Forelimb muscle (tissue), 1 donor: ENCODE data around the gene DAND5. TPM values are rescaled to one million over a fixed set of nuclear protein-coding genes. Genes with fewer than 3 reads are reported as not detected.

Source experiments
- DNase-seq: peaks from one replicate; pipeline ENCODE4 v3.0.0-alpha.2; 2013; ENCODE audit warnings: low read depth
- polyA plus RNA-seq: library from polyadenylated mRNA; unstranded; fragments of 120-200 nt; gene quantifications from one replicate; pipeline ENCODE4 v1.2.1, GENCODE V29; 2013; ENCODE audit not compliant: insufficient read length

The DAND5 gene, protein sequence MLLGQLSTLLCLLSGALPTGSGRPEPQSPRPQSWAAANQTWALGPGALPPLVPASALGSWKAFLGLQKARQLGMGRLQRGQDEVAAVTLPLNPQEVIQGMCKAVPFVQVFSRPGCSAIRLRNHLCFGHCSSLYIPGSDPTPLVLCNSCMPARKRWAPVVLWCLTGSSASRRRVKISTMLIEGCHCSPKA
- polyA plus RNA-seq: 0.08 TPM

DNA sequence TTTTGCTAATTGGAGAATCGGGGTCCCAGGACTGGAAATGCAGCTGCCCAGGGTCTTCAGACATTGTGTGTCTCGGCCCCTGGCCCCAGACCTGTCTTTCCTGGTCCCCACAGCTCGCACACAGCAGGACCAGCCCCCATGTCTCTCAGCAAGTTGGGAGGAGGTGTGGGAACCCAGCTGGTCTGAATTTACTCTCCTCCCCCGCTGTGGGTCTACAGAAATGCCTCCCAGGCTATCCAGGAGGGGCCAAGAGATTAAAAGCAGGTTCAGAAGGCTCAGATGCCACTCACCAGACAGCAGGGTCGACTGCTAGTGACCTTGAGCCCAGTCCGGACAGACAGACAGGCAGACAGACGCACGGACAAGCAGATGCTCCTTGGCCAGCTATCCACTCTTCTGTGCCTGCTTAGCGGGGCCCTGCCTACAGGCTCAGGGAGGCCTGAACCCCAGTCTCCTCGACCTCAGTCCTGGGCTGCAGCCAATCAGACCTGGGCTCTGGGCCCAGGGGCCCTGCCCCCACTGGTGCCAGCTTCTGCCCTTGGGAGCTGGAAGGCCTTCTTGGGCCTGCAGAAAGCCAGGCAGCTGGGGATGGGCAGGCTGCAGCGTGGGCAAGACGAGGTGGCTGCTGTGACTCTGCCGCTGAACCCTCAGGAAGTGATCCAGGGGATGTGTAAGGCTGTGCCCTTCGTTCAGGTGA lies at the start of gene DAND5:
Gene DAND5 (plus strand): TSS at position 285 of the 697 bp plus-strand sequence. CDS start 85 bp downstream, at position 370.
- no peak for DNase-seq

DNA sequence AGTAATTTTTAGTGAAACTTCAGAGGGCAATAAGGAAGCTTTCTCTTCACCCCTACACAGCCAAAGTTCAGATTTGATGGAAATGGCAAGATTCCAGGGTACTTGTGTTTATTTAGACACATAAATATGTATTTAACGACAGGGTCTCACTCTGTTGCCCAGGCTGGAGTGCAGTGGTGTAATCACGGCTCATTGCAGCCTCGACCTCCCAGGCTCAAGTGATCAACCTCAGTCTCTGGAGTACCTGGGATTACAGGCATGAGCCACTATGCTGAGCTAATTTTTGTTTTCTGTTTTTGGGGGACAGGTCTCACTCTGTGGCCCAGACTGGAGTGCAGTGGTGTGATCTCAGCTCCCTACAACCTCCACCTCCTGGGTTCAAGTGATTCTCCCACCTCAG lies 48.3 kb upstream of the DAND5 start:
- DNase-seq: no peak

DNA sequence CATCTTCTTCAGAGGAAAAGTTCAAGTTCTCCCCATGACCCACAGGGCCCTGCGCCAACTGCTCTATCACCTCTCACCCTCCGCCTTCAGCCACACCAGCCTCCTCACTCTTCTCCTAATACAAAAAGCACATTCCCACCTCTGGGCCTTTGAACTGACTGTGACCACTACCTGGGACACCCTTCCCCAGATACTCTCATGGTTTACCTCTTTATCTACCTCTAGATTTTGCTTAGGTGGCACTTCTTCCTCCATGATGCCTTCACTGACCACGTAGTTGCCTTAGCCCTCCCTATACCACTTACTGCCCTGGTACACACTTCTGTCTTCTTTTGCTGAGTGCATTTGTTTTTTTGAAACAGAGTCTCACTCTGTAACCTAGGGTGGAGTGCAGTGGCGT lies 46.4 kb upstream of the DAND5 start:
- DNase-seq: no peak

DNA sequence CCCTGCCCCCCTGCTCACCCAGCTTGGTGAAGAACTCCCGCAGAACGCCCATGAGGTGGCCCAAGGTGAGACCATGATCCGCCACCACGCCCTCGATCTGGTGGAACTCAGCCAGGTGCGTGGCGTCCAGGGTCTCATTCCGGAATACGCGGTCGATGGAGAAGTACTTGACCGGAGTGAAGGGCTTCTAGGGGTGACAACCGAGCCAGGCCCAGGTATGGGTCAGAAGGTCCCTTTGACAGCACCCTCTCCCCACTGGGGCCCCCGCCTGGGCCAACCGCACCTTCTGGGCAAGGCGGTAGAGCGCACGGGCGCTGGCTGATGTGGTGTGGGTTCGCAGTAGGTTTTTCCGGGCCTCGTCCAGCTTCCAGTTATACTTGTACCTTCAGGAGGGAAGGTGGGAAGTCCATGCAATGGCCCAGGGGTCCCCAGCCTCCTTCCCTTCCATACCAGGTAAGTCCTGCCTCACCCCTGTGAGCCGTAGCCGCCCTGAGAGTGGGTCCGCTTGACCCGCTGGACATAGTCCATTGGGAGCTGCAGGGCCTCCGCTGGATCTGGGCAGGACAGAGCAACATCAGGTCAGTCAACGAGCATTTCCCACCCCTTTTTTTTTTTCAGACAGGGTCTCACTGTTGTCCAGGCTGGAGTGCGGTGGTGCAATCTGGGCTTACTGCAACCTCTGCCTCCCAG lies 44.6 kb upstream of the DAND5 start:
- DNase-seq: no peak

DNA sequence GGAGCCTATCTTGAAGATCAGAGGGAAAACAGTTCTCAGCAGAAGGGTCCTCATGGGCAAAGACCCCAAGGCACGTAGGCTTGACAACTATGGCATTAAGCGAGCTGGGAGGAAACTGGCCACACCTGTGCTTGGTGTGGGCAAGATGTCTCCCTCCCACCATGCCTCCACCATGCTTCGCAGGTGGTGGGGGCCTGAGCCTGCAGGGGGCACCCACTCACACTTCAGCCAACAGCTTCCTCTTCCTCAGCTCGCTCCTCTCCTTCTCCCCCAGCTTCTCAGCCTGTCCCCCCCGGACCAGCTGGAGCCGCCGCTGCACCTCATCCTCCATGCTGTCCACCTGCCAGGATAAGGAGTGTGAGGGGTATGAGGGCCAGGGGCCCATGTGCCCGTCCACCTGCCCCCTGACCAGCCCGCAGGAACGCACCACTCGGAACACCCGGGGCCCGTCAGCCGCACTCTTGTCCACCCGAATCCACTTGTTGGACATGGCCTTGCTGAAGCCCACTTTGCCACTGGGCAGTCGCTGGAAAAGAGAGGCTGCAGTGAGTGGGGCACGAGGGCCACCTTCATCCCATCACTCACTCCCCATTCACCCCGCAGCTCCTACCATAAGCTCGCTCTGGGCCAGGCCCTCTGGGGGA lies 39.3 kb upstream of the DAND5 start:
- DNase-seq: no peak

DNA sequence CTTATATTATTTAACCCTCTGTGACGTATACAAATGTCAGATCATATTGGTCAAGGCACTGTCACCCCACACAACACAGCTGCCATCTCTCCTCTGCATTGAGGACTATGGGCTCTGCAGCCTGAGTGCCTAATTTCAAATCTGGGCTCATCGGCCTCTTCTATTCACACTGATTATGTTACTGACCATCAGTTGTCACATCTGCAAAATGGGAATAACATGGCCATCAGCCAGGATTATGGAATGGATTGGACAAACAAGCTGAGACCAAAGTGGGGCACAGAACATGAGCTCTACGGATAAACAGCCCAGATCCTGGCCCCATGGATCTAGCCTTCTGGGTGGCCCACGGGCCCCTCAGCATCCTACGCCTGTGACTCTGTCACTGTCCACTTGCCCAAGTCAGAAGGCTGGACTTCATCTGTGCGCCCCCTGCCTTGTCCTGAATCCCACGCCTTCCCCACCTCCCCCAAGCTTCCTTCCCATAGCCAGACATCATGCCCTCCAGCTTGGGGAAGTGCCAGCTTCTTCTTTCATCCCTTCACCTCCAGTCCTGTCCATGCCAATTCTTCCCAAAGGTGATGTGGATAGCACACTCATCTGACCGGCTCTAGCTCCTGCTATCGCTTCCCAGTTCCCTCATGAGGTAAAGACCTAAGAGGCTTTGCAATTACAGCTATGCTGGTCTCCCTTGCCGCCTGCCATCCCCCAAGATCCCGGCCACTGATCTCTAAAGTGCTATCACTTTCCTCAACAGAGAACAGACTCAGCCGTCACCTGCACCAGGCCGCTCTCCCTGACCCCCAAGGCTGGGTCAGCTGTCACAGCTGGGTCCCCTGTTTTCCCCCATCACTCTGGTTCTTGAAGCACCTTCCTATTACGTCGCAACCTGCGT lies 36.7 kb upstream of the DAND5 start:
- DNase-seq: no peak

DNA sequence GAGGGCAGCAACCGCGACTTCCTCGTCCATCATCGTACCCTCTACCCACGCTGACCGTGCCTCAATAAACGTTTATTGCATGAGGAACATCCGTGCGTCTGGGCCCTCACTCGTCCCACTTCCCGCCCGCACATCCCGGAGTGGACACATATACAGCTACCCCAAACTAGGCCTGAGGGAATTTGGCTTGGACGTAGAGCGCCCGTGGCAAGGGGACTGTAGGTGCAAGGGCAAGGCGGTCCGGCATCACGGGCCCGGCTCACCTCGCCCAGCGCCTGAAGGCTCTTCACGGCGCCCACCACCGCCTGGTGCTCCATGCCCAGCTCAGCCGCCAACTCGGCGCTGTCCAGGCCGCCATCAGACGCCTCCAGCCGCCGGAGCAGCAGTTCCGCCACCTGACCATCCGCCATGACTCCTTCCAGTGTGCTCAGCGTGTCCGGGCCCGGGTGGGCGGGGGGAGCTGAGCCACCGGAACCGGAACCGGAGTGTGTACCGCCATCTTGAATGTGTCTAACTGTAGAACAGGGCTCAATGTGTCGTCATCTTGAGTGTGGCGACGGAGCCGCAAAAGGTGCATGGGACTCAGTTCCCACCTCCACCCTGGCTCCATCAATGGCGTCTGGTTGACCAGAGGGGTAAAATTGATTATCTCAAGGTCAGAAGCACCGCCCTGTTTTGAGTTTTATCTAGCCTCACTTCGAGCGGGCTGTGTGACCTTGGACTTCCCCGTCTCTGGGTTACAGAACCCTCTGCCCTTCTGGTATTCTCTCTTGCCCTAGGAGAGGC lies 35.9 kb upstream of the DAND5 start, which contains the start of gene FARSA:
Gene FARSA (minus strand): TSS at position 425 of the 786 bp plus-strand sequence. CDS start 15 bp downstream, at position 410.
- DNase-seq: no peak

DNA sequence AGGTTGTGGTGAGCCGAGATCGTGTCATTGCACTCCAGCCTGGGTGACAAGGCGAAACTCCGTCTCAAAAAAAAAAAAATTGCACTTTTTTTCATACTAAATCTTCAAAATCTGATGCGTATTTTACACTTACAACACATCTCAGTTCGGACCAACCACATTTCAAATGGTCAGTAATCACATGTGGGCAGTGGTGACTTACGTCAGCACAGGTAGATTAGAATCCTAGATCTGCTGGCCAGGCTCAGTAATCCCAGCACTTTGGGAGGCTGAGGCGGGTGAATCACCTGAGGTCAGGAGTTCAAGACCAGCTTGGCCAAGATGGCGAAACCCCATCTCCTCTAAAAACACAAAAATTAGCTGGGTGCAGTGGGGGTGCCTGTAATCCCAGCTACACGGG lies 34.3 kb upstream of the DAND5 start:
- DNase-seq: no peak

DNA sequence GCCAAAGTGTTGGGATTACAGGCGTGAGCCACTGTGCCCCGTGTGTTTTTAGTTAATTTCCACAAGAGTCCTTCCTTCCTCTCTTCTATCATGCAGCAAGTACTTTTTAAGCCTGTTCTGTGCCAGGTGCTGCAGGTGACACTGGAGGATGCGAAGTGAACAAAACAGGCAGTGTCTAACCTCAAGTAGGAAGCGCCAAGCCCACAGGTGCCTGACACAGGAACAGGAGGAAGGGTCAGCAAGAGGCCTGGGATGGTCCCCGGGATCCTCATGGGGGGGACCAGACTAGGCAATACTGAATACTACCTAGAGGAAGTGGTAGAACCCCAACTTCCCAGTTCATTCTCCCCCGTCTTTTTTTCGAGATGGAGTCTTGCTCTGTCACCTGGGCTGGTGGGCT lies 32.8 kb upstream of the DAND5 start:
- no peak for DNase-seq

DNA sequence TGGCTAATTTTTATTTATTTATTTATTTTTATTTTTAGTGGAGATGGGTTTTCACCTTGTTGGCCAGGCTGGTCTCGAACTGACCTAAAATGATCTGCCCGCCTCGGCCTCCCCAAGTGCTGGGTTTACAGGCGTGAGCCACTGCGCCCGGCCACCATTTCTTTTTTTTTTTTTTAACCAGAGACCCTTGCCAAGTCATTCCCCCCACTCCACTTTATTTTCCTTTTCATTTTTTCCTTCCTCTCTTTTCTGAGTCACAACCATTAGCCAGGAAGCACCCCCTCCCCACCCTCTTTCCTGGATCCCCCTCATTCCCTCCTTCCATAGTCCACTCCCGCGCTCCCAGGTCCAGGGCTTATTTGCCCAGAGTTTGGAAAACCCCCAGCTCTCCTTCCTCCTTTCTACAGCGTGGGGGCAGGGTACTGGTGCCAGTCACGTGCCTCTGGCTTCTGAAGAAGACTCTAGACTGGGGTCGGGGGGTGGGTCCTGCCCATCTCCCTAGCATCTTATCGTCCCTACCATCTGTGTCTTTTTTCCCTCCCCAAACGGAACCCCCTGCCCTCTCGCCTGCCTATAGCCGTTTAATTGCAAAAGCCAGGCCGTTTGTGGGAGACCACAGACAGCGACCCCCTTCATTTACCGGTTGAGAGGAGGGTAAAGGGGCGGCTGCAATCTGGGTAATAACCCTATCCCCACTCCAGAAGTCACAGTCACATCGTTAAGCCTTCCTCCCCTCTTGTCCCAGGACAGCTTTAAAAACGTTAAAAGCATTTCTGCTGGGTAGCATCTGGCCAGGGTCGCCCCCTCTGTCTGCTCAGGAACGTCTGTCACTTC lies 32.1 kb upstream of the DAND5 start:
- DNase-seq: no peak

DNA sequence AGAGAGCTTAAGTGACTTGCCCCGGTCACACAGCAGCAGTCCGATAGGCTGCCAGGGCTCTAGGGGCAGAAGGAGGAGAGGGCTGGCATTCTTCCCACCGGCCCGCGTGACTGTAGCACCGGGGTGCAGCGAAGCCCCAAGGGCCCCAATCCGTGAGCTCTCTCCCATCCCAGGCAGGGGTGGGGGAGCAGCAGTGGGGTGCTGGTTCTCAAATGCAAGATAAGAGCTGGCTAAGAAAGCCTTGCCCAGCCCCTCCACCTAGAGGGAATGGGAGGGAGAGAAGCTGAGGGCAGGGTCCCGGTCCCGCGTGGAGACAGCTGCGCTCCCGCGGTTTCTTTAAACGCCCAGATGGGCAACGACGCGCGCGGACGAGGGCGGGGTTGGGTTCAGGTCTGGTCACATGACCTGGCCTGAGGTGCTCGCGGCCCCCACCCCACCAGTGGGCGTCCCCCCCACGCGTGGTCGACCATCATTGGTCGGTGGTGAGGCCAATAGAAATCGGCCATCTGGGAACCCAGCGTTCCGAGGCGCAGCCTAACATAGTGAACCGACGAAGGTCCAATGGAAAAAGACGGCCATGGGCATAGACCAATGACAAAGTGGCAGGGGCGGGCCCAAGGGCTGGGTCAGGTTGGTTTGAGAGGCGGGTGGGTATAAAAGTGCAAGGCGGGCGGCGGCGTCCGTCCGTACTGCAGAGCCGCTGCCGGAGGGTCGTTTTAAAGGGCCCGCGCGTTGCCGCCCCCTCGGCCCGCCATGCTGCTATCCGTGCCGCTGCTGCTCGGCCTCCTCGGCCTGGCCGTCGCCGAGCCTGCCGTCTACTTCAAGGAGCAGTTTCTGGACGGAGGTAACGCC lies 31.2 kb upstream of the DAND5 start, which contains the start of gene CALR:
Gene CALR (plus strand): TSS at position 683 of the 852 bp plus-strand sequence. CDS start 71 bp downstream, at position 754.
- peak; percentile 98 for DNase-seq

DNA sequence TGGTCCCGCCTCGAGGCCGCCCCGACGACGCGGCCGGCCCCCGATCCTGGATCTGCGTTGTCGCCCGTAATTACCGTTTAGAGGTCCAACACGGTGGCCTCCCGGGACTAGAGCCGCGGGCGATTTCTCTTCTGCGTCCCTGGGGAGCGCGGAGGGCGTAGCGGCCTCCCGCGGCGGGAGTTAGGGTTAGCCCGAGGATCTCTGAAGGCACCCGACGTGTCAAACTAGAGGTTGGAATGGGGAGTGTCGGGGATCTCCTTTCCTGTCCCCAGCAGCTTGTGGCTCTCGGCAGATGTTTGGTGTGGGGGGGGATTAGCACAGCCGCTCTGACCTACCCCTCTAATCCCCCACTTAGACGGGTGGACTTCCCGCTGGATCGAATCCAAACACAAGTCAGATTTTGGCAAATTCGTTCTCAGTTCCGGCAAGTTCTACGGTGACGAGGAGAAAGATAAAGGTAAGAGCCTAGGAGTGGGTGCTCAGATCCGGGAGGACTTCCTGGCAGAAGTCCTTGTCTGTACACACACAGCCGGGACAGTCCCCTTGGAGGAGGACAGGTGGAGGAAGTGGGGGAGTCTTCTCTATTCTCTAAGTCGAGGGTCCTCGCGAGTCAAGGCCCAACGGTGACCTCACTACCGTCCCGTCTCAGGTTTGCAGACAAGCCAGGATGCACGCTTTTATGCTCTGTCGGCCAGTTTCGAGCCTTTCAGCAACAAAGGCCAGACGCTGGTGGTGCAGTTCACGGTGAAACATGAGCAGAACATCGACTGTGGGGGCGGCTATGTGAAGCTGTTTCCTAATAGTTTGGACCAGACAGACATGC lies 30.4 kb upstream of the DAND5 start:
- no peak for DNase-seq

DNA sequence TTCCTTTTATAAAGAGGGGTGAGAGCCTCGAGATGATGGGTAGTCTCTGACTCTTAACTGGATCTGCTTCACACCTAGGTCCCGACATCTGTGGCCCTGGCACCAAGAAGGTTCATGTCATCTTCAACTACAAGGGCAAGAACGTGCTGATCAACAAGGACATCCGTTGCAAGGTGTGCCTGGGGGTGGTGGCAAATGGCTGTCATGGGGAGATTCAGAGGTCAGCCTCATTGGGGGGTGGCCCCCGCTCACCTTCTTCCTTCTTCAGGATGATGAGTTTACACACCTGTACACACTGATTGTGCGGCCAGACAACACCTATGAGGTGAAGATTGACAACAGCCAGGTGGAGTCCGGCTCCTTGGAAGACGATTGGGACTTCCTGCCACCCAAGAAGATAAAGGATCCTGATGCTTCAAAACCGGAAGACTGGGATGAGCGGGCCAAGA lies 29.4 kb upstream of the DAND5 start:
- DNase-seq: no peak

DNA sequence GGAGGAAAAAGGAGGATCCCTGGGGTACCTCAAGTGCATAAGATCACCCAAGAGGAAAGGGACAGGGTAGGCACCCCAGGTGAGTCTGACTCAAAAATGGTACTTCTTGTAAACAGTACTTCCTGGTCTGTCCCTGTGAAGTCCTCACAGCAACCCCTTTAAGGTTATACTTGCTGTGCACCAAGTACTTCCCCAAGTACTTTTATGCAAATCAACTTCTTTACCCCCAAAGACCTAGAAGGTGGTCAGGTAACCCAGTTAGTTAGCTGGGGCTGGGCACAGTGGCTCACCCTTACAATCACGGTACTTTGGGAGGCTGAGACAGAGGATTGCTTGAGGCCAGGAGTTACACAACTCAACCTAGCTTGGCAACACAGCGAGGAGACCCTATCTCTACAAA lies 28.5 kb upstream of the DAND5 start:
- DNase-seq: no peak

DNA sequence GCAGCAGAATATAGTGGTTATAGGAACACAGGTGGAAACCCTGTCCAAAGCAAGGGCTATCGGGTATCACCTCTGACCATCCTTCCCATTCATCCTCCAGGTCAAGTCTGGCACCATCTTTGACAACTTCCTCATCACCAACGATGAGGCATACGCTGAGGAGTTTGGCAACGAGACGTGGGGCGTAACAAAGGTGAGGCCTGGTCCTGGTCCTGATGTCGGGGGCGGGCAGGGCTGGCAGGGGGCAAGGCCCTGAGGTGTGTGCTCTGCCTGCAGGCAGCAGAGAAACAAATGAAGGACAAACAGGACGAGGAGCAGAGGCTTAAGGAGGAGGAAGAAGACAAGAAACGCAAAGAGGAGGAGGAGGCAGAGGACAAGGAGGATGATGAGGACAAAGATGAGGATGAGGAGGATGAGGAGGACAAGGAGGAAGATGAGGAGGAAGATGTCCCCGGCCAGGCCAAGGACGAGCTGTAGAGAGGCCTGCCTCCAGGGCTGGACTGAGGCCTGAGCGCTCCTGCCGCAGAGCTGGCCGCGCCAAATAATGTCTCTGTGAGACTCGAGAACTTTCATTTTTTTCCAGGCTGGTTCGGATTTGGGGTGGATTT lies 25.8 kb upstream of the DAND5 start:
- DNase-seq: no peak

DNA sequence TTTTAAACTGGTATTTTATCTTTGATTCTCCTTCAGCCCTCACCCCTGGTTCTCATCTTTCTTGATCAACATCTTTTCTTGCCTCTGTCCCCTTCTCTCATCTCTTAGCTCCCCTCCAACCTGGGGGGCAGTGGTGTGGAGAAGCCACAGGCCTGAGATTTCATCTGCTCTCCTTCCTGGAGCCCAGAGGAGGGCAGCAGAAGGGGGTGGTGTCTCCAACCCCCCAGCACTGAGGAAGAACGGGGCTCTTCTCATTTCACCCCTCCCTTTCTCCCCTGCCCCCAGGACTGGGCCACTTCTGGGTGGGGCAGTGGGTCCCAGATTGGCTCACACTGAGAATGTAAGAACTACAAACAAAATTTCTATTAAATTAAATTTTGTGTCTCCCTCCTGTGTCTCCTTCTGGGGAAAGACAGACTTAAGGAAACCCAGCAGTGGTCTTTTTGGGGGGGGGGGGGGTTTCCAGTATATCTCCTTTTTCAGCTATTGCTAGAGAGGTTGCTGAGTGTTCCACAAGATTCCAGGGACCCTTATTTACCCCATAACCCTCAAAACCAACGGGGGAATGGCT lies 25.2 kb upstream of the DAND5 start:
- DNase-seq: no peak
